CD4-positive, alpha-beta T cell treated with Interleukin-15 for 1 hour (primary cell): ENCODE data around the gene PRRT4.

ENCODE experiments used
- DNase-seq: peaks from one replicate; pipeline ENCODE4 v3.0.0-alpha.2; 2020

Gene PRRT4

GRCh38 chr7:128370491-128370890 lies 9.0 kb upstream of the PRRT4 start:
- no peak for DNase-seq

- DNase-seq, result no peak
Measured at GRCh38 chr7:128366986-128367385, 5.5 kb upstream of the PRRT4 start.

- no peak for DNase-seq
Measured at GRCh38 chr7:128366300-128366699, 4.8 kb upstream of the PRRT4 start.

DNA sequence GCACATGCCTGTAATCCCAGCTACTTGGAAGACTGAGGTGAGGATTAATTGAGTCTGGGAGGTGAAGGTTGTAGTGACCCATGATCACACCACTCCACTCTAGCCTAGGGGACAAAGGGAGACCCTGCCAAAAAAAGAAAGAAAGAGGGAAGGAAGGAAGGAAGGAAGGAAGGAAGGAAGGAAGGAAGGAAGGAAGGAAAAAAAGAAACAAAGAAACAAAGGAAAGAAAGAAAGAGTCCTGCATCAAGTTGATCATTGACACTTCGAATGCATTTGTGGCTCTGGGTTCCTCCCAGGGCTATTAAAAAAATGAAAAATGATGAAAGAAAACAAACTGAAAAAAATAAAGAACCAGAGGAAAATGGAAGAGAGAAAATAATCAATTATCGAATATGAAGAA lies 3.9 kb upstream of the PRRT4 start:
- no peak for DNase-seq

DNA sequence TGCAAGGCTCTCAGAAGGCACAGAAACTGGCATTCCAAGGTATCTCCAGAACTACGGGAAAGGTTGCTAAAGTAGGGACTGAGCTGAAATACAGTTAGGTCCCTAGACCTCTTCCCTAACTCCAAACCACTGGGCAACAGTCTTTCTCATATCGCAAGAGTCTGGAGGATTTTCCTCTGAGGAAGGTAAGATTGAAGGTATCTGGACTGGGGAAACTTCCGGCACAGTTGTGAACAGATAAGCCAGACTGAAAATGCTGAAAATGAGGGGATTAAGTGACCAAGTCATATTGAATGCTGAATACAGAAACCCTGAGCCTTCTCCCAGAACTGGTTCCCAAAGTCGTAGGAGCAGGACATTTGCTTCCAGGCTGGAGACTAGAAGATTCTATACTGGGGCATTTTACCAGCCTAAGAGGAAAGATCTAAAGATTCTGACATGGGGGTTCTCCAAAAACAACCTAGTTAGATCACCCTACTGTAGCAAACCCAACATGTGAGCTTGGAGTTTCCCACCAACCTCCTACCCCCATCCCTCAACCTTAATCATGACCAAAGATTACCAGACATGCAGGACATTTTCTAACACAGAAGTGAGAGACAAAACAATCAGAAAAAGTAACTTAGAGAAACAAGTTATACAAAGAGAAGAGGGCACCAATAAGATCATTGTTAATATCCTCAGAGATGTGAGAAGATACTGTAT lies 2.8 kb upstream of the PRRT4 start:
- no peak for DNase-seq

GRCh38 chr7:128363261-128363721 lies 1.8 kb upstream of the PRRT4 start:
- DNase-seq, result no peak

GRCh38 chr7:128362670-128363069 lies 1.2 kb upstream of the PRRT4 start:
- DNase-seq, result no peak

- DNase-seq, result no peak
Measured at GRCh38 chr7:128360359-128360678, 1.2 kb downstream of the PRRT4 start.

- no peak for DNase-seq
Measured at GRCh38 chr7:128359939-128360338, 1.6 kb downstream of the PRRT4 start.

DNA sequence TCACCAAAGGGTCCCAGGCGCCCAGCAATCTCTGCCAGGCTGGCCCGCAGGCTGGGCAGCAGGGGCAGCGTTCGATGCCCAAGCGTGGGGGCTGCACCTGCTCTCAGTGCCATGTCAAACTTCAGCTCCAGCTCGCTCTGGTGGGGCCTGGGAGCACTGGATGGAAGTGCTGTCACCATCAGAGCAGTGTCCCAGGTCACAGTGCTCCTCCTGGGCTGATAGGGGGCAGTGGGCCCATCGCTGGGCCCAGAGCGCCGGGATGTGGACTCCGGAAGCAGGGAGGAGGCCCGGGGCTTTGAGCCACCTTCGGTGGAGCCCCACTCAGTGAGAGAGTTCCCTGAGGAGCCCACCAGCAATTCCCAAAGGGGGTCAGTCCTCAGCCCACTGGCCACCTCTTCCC lies 2.2 kb downstream of the PRRT4 start:
- no peak for DNase-seq

- no peak for DNase-seq
Measured at GRCh38 chr7:128358233-128358632, 3.3 kb downstream of the PRRT4 start.

DNA sequence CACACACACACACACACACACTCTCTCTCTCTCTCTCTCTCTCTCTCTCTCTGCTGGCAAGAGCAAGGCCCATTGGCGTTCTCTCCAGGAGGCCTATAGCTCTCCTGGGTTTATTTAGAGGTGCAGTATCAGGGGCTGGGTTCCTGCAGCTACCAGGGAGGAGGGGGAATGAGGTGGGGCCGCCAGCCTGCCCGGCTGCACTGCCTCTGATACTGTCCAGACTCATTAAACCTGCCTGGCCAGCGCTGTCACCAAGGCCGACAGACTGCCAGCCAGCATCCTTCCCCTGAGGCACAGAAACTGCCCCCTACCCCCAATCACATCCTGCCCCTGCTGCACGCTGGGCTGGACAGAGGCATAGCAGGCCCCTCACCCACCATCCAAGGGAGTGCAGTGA lies 4.3 kb downstream of the PRRT4 start:
- no peak for DNase-seq

DNA sequence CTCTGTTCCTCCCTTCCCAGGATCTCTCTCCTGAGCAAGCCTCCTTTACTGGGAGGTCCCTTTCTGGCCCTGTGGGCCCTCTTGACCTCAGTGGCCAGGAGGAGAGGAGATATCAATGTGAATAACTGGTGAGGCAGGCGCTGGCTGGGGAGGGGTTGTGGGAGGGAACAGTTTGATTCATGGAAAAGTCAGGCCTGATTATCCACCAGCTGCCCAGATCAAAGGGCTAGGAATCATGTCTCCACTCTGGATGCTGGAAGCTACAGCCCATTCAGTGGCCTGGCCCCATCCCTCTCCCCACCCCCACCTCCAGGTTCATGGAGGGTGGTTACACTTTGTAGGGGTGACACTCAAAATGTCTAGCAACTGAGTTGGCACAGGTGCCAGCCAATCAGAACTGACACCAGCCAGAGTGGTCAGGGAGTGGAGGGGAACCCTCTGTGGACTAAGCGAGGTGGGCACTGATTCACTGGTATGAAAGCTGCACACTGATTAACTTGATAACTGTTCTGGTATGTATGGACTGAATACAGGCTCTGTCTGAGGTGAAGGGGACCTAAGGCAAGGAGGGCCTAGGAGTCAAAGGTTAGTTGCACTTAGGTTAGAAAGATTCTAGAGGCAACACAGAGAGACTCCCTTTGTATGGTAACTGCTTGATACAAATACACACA lies 4.8 kb downstream of the PRRT4 start:
- no peak for DNase-seq

DNA sequence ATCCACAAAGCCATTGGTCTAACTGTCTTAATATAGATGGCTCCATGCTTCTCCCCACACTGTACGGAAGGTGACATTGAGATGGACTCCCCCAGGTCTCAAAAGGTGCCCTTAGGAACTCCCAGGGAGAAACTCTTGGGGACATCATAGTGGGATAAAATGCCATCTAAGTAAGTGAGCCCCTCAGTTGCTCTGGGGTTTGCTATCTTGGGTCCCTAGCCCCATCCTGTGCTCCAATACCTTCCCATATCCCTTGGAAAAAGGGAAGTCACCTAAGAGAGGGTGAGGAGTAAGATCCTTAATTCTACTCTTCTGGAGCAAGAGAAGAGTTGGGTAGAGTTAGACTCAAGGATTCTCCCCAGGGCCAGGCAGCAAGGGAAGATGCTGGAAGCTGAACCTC lies 7.9 kb downstream of the PRRT4 start:
- DNase-seq, result no peak

DNA sequence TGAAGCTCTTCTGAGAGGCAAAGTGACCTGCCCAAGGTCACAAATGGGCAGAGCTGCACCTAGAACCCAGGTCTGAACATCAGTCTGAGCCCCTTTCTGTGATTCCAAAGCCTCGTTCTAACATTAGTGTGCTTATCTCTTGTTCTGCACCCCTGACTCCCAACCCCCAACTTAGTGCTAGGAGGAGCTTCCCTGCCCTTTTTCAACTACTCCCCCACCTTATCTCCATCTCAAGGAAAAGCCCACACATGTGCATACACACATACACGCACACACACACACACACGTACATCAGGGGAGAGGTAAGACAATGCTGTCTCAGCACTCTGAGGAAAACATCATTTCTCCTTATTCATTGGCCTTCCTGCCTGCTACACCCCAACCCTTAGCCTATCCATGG lies 8.3 kb downstream of the PRRT4 start:
- no peak for DNase-seq

DNA sequence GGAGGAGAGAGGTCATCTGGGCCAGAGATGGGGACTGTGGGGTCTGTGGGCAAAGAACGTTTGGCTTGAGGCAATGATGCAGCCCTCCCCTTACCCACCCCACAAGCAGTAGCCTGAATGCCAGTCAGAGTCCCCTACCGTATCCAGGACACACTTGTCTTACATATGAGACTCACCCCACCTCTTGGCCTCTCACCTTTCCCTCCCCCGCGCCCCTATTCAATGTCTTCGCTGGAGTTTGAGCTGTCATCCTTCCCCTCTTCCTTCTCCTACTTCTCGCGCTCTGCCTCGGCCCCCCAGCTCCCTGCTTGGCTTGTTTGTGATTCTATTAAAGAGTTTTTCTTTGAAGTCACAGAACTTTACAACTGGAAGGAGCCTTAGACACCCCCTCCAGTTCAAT lies 8.9 kb downstream of the PRRT4 start:
- no peak for DNase-seq

DNA sequence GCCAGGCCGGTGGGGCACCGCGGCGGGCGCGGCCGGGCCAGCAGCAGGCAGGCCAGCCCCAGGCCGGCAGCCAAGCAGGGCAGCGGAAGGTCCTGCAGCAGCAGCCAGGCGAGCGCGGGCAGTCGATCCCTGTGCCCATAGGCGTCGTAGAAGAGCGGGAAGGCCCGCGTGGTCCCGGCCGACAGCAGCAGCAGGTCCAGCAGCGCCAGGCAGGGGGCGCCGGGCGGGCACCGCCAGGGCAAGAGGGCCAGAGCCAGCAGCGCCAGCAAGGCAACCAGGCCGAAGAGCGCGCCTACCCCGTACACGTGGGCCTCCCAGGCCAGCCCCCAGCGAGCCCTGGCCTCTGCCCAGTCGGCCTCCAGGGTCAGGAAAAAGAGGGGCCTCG lies 9.3 kb downstream of the PRRT4 start:
- peak; percentile 33 for DNase-seq

GRCh38 chr7:128351296-128352152 lies 10.0 kb downstream of the PRRT4 start:
- DNase-seq, result no peak

GRCh38 chr7:128350708-128351295 lies 10.7 kb downstream of the PRRT4 start:
- no peak for DNase-seq

- DNase-seq, result no peak
Measured at GRCh38 chr7:128349466-128349825, 12.0 kb downstream of the PRRT4 start.

- no peak for DNase-seq
Measured at GRCh38 chr7:128347647-128348097, 13.8 kb downstream of the PRRT4 start.

DNA sequence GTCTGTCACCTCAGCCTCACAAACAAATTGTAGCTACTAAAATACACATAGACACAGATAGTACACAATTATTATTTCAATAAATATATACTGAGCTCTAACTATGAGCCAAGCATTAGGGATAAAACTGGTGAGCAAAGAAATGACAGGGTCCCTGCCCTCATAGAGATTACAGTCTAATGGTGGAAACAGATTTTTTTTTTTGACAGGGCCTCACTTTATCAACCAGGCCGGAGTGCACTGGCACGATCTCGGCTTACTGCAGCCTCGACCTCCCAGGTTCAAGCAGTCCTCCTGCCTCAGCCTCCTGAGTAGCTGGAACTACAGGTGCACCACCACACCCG lies 17.1 kb downstream of the PRRT4 start:
- DNase-seq, result no peak

GRCh38 chr7:128343554-128344430 lies 17.7 kb downstream of the PRRT4 start, which contains the start of gene RBM28:
TSS of gene RBM28 (minus strand) at chr7:128343908. CDS start at chr7:128343793, 115 bp downstream.
- peak; percentile 84 for DNase-seq
